NCI-H82 (cell line): ENCODE data around the gene SREBF1.
A peak's percentile ranks its signal among the peaks of the same experiment; 100 is the strongest.

ENCODE experiments used
- DNase-seq: peaks from one replicate; lab custom pipeline; 2025; lab: John Stamatoyannopoulos, UW

SREBF1 gene

GRCh38 chr17:17841601-17842025 lies 4.8 kb upstream of the SREBF1 start:
- no peak for DNase-seq

GRCh38 chr17:17840751-17841591 lies 4.2 kb upstream of the SREBF1 start:
- peak; percentile 87 for DNase-seq

- DNase-seq = peak; percentile 94
Measured at GRCh38 chr17:17839791-17840707, 3.3 kb upstream of the SREBF1 start.

GRCh38 chr17:17837966-17838962 lies 1.5 kb upstream of the SREBF1 start:
- DNase-seq = peak; percentile 70

- DNase-seq = peak; percentile 57
Measured at GRCh38 chr17:17837380-17837821, 615 bp upstream of the SREBF1 start.

GRCh38 chr17:17836250-17836817 lies 452 bp downstream of the SREBF1 start:
- DNase-seq = peak; percentile 99

GRCh38 chr17:17835415-17836249 lies 1.2 kb downstream of the SREBF1 start:
- DNase-seq = no peak

- no peak for DNase-seq
Measured at GRCh38 chr17:17834974-17835373, 1.8 kb downstream of the SREBF1 start.

GRCh38 chr17:17833658-17834357 lies 3.0 kb downstream of the SREBF1 start:
- DNase-seq = no peak

- DNase-seq = peak; percentile 88
Measured at GRCh38 chr17:17832032-17832363, 4.8 kb downstream of the SREBF1 start.

- peak; percentile 88 for DNase-seq
Measured at GRCh38 chr17:17831208-17832031, 5.4 kb downstream of the SREBF1 start.

- no peak for DNase-seq
Measured at GRCh38 chr17:17830740-17831207, 6.0 kb downstream of the SREBF1 start.

GRCh38 chr17:17830269-17830567 lies 6.6 kb downstream of the SREBF1 start:
- no peak for DNase-seq

- no peak for DNase-seq
Measured at GRCh38 chr17:17827826-17828621, 8.8 kb downstream of the SREBF1 start.

- DNase-seq = no peak
Measured at GRCh38 chr17:17826942-17827785, 9.6 kb downstream of the SREBF1 start.

- DNase-seq = no peak
Measured at GRCh38 chr17:17826342-17826713, 10.5 kb downstream of the SREBF1 start.
